Uterus (tissue), 2 donors: ENCODE results near the gene IL3.

Experiments used
- CTCF ChIP-seq, 4 experiments: fragments of 200-600 bp in 2 of 4; fragments of 450-650 bp in 2 of 4; sonication (generic) in 2 of 4; IDR thresholded peaks; one replicate each; pipeline ENCODE4 v1.5.1; 2016 to 2019; ENCODE audit warnings: antibody characterized with exemption in 4 of 4, mild to moderate bottlenecking in 2 of 4, moderate library complexity in 1 of 4
- POLR2A ChIP-seq, 2 donors: fragments of 450-650 bp; IDR thresholded peaks; one replicate each; pipeline ENCODE4 v1.6.1; 2016; ENCODE audit warnings: antibody characterized with exemption in 2 of 2, mild to moderate bottlenecking in 1 of 2, moderate library complexity in 1 of 2

- TF ChIP-seq CTCF (IDR thresholded peaks at IDR 0.05) (no peak), POLR2A (IDR thresholded peaks at IDR 0.05) (no peak)
These were observed 15.9 kb downstream of the IL3 start for GRCh38 chr5:132076202-132076830.
